Sciatic nerve (tissue), 2 donors: Measurements from ENCODE around the gene MEIOSIN. TPM values are rescaled to one million over a fixed set of nuclear protein-coding genes. Genes with fewer than 3 reads are reported as not detected.
A peak's percentile ranks its signal among the peaks of the same experiment; 100 is the strongest.
"Not testable (repeated sequence)": the region's sequence is repeated elsewhere in the genome, so short reads cannot be mapped to it uniquely, and the experiment has no call there.

Experiments used
- ATAC-seq: fragments of 200-7000 bp; cut with Tn5 transposase; one replicate; pipeline ENCODE4 v1.9.1; 2020; ENCODE audit warnings: mild to moderate bottlenecking, moderate library complexity
- DNase-seq: peaks from one replicate; pipeline ENCODE4 v3.0.0-alpha.2; 2020; ENCODE audit warnings: low spot score
- intact Hi-C: fragments of 100-400 bp; cut with DNase I; formaldehyde crosslinking; loops from one replicate; pipeline ENCODE4 v1.14.2; 2022
- total RNA-seq: library from RNA; stranded (reverse); fragmentation: NEBNext Ultra II Directional; extraction: Animal tissue kit (Norgen Biotek cat#: 25700); gene quantifications from one replicate; pipeline ENCODE4 v1.2.1, GENCODE V29; 2021
- donor health status: DM: no; HTN: no; CAD: no.
- donor health status: DM: no; HTN: no; CAD: no.

Gene MEIOSIN
- total RNA-seq, 1 donor from 2014 or later, result not detected

- peak; percentile 65 for DNase-seq
- intact Hi-C loops, result no loop called here
- no peak for ATAC-seq
These were observed 52.7 kb downstream of the MEIOSIN start for GRCh38 chr19:45785781-45786532.

- no peak for DNase-seq
- intact Hi-C loops, result no loop called here
- no peak for ATAC-seq
These were observed 53.3 kb downstream of the MEIOSIN start for GRCh38 chr19:45786533-45786894.

GRCh38 chr19:45789035-45789786, 56.0 kb downstream of the MEIOSIN start:
- intact Hi-C loops, result no loop called here
- DNase-seq (no peak), ATAC-seq (no peak)

- DNase-seq (no peak), ATAC-seq (no peak)
- intact Hi-C loops, result no loop called here
These were observed 57.7 kb downstream of the MEIOSIN start for GRCh38 chr19:45790942-45791341.

- intact Hi-C loops, result no loop called here
- DNase-seq (peak; percentile 56), ATAC-seq (no peak)
These were observed 58.7 kb downstream of the MEIOSIN start for GRCh38 chr19:45791744-45792469.

GRCh38 chr19:45792470-45793177, 59.4 kb downstream of the MEIOSIN start, which contains the start of gene DMWD:
Gene DMWD (minus strand): TSS chr19:45792845. CDS start chr19:45792756, 89 bp downstream.
- DNase-seq (peak; percentile 100), ATAC-seq (peak; percentile 99)
- intact Hi-C loops, result no loop called here

GRCh38 chr19:45793178-45793564, 59.9 kb downstream of the MEIOSIN start:
- intact Hi-C loops, result no loop called here
- ATAC-seq, result no peak
- DNase-seq, result no peak

GRCh38 chr19:45793876-45794275, 60.6 kb downstream of the MEIOSIN start:
- DNase-seq, result no peak
- intact Hi-C loops, result no loop called here
- no peak for ATAC-seq

GRCh38 chr19:45794627-45795026, 61.4 kb downstream of the MEIOSIN start:
- no peak for DNase-seq
- intact Hi-C loops, result no loop called here
- ATAC-seq, result no peak

GRCh38 chr19:45798995-45799517, 65.8 kb downstream of the MEIOSIN start:
- intact Hi-C loops, result no loop called here
- peak; percentile 79 for DNase-seq

GRCh38 chr19:45799541-45799940, 66.3 kb downstream of the MEIOSIN start:
- DNase-seq, ATAC-seq, intact Hi-C loops: not testable (repeated sequence)

More at GRCh38 chr19:45798995-45799517, 65.8 kb downstream of the MEIOSIN start:
- peak; percentile 88 for ATAC-seq

- peak; percentile 57 for DNase-seq
- intact Hi-C loops, result no loop called here
- peak; percentile 25 for ATAC-seq
These were observed 66.9 kb downstream of the MEIOSIN start for GRCh38 chr19:45800070-45800553.

GRCh38 chr19:45801603-45802175, 68.5 kb downstream of the MEIOSIN start:
- ATAC-seq (no peak), DNase-seq (no peak)
- intact Hi-C loops, result no loop called here

- DNase-seq (peak; percentile 60), ATAC-seq (no peak)
- intact Hi-C loops, result no loop called here
These were observed 71.1 kb downstream of the MEIOSIN start for GRCh38 chr19:45804140-45804958.

- intact Hi-C loops, result no loop called here
- ATAC-seq (no peak), DNase-seq (no peak)
These were observed 71.7 kb downstream of the MEIOSIN start for GRCh38 chr19:45804959-45805230.

- intact Hi-C loops, result no loop called here
- ATAC-seq (no peak), DNase-seq (no peak)
These were observed 72.5 kb downstream of the MEIOSIN start for GRCh38 chr19:45805719-45806118.

GRCh38 chr19:45809643-45810159, 76.5 kb downstream of the MEIOSIN start:
- no peak for DNase-seq
- no peak for ATAC-seq
- intact Hi-C loops, result no loop called here

GRCh38 chr19:45812297-45812696, 79.1 kb downstream of the MEIOSIN start:
- intact Hi-C loops, result no loop called here
- DNase-seq (no peak), ATAC-seq (no peak)
